G401 (cell line): ENCODE results near the gene PRKD2. TPM values are rescaled to one million over a fixed set of nuclear protein-coding genes. Genes with fewer than 3 reads are reported as not detected.
"Not testable (repeated sequence)": the region's sequence is repeated elsewhere in the genome, so short reads cannot be mapped to it uniquely, and the experiment has no call there.

ENCODE experiments used
- DNase-seq: peaks from one replicate; pipeline ENCODE4 v3.0.0-alpha.2; 2015; ENCODE audit warnings: low spot score
- in situ Hi-C: cut with HindIII; loops from 2 replicates; pipeline ENCODE4 v1.10.0; 2016; ENCODE audit warnings: low sequenced_read_pairs, mixed read lengths
- total RNA-seq: library from RNA; depleted of rRNA; stranded (reverse); fragments of >200 nt; shearing (Covaris generic); gene quantifications from 2 replicates; pipeline ENCODE4 v1.2.3, GENCODE V29; 2014; rRNA removed

Gene PRKD2
- 14.6 and 19.9 TPM in 2 replicates for total RNA-seq

GRCh38 chr19:46717034-46717715 lies at the start of gene PRKD2:
TSS of gene PRKD2 (minus strand) at chr19:46717114. CDS start at chr19:46716370, 744 bp downstream.
- in situ Hi-C loops: no loop called here
- peak; percentile 35 for DNase-seq

GRCh38 chr19:46764817-46765291 lies 47.9 kb upstream of the PRKD2 start:
- no peak for DNase-seq
- in situ Hi-C loops: no loop called here

- no peak for DNase-seq
- in situ Hi-C loops: no loop called here
These were observed 45.5 kb upstream of the PRKD2 start for GRCh38 chr19:46762245-46762890.

- in situ Hi-C loops: no loop called here
- DNase-seq: no peak
These were observed 44.5 kb upstream of the PRKD2 start for GRCh38 chr19:46761418-46761831.

GRCh38 chr19:46760897-46761296 lies 44.0 kb upstream of the PRKD2 start:
- DNase-seq, in situ Hi-C loops: not testable (repeated sequence)

- in situ Hi-C loops: no loop called here
- DNase-seq: no peak
These were observed 43.4 kb upstream of the PRKD2 start for GRCh38 chr19:46760363-46760762.

GRCh38 chr19:46759817-46760333 lies 43.0 kb upstream of the PRKD2 start:
- in situ Hi-C loops: no loop called here
- DNase-seq: no peak

- no peak for DNase-seq
- in situ Hi-C loops: no loop called here
These were observed 42.3 kb upstream of the PRKD2 start for GRCh38 chr19:46759206-46759605.

- in situ Hi-C loops: no loop called here
- no peak for DNase-seq
These were observed 39.6 kb upstream of the PRKD2 start for GRCh38 chr19:46756544-46756888.

- no peak for DNase-seq
- in situ Hi-C loops: no loop called here
These were observed 39.1 kb upstream of the PRKD2 start for GRCh38 chr19:46755853-46756543.

- DNase-seq: no peak
- in situ Hi-C loops: no loop called here
These were observed 38.4 kb upstream of the PRKD2 start for GRCh38 chr19:46755077-46755852.

- DNase-seq: peak; percentile 84
- in situ Hi-C loops: no loop called here
These were observed 36.7 kb upstream of the PRKD2 start for GRCh38 chr19:46753420-46754155.

GRCh38 chr19:46748325-46749109 lies 31.6 kb upstream of the PRKD2 start:
- in situ Hi-C loops: no loop called here
- DNase-seq: peak; percentile 38

- in situ Hi-C loops: no loop called here
- DNase-seq: peak; percentile 39
These were observed 29.6 kb upstream of the PRKD2 start, which contains the start of gene STRN4 for GRCh38 chr19:46746281-46747057. TSS of gene STRN4 (minus strand) at chr19:46746450. CDS start at chr19:46746430, 20 bp downstream.

GRCh38 chr19:46745521-46746280 lies 28.8 kb upstream of the PRKD2 start, which contains the start of gene FKRP:
TSS of gene FKRP (plus strand) at chr19:46746057. CDS start at chr19:46755451, 9,394 bp downstream.
- in situ Hi-C loops: no loop called here
- no peak for DNase-seq

- in situ Hi-C loops: no loop called here
- DNase-seq: no peak
These were observed 28.1 kb upstream of the PRKD2 start for GRCh38 chr19:46745030-46745429.
